IPS-18a (cell line): ENCODE measurements around the gene FAM83F.

Experiments
- H3K27ac ChIP-seq: one replicate; pipeline ENCODE4 v1.5.1; 2013; ENCODE audit warnings: low read length
- H3K27me3 ChIP-seq: one replicate; pipeline ENCODE4 v1.6.1; 2013; ENCODE audit warnings: mild to moderate bottlenecking, low read length; ENCODE audit not compliant: control insufficient read depth, insufficient read depth
- H3K36me3 ChIP-seq: one replicate; pipeline ENCODE4 v1.6.1; 2013; ENCODE audit warnings: low read depth, low read length; ENCODE audit not compliant: control insufficient read depth
- H3K4me1 ChIP-seq: one replicate; pipeline ENCODE4 v1.6.1; 2013; ENCODE audit warnings: low read depth, low read length; ENCODE audit not compliant: control insufficient read depth
- H3K4me3 ChIP-seq: one replicate; pipeline ENCODE4 v1.5.1; 2013; ENCODE audit warnings: low read length
- H3K9ac ChIP-seq: one replicate; pipeline ENCODE4 v1.6.1; 2013; ENCODE audit warnings: mild to moderate bottlenecking, low read length, moderate library complexity
- H3K9me3 ChIP-seq: one replicate; pipeline ENCODE4 v1.6.1; 2013; ENCODE audit warnings: low read depth, low read length; ENCODE audit not compliant: control insufficient read depth

The FAM83F gene

DNA sequence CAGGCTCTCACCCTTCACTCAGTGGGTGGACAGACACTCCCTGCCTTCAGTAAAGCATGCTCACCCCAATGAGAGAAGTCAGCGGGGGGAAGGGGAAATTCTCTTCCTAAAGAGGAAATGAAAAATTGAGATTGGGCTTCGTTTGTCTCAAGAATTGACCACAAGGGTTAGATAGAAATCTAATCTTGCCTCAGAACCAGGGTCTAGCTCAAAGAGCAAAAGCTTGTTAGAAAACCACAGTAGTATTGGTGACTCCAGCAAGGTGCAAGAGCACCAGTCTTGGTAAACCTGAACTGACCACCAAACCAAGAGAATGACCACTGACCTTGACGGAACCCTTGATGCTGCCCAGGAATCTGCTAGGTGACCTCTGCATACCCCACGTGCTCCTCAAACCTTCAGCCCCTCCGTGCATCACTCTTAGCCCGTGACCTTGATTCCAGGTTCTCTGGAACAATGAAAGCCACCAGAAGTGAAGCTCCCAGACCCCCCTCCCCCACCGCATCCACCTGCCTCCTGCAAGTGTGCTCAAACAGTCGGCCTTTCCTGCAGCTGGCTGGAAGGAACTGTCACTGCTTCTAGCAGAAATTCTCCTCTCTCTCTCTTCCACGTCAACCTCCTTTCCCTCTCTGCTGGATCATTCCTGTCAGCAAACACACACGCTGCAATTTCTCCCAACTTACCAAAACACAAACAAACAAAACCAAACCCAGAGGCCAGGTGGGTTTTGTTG is 37.7 kb upstream of the FAM83F start:
- no peak overlapping the region for H3K27ac ChIP-seq
- H3K4me3 ChIP-seq, result no peak overlapping the region
- no peaks in the 10 kb centered on the region for H3K9me3 ChIP-seq
- H3K27me3 ChIP-seq, result no peaks in the 10 kb centered on the region
- H3K36me3 ChIP-seq, result no peaks in the 10 kb centered on the region
- H3K4me1 ChIP-seq, result peaks cover 8% of the 10 kb centered on the region
- no peak overlapping the region for H3K9ac ChIP-seq

DNA sequence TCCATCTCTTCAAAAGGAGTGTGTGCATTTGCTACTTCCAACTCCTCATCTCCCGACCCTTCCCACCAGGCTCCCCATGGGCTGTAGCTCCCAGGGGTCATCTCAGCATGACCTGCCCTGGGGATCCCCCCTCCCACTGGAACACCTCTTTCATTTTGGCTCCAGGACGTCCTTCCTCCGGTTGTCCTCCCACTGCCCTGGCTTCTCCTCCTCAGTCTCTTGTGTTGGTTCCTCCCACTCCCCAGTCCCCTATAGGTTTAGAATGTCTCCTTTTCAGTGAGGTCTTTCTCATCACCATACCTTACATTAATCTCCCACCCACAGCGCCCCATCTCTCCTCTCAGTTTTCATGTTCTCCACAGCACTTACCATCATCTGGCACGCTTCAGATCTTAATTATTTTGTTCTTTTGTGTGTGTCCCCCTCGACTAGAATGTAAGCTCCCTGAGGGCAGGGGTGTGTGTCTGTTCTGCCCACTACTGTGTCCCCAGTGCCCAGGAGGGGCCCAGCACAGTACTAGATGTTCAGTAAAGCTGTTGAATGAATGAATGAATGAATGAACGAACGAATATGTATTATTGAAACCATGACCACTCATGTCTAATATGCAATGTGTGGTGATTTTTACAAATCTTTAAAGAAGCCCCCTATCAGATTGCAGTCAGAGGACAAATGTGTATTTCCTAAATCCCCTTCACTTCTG is 36.6 kb upstream of the FAM83F start:
- Histone ChIP-seq H3K27me3 (no peaks in the 10 kb centered on the region), H3K9me3 (no peaks in the 10 kb centered on the region), H3K36me3 (no peaks in the 10 kb centered on the region), H3K4me3 (no peak overlapping the region), H3K27ac (no peak overlapping the region), H3K4me1 (peaks cover 8% of the 10 kb centered on the region), H3K9ac (no peak overlapping the region)

DNA sequence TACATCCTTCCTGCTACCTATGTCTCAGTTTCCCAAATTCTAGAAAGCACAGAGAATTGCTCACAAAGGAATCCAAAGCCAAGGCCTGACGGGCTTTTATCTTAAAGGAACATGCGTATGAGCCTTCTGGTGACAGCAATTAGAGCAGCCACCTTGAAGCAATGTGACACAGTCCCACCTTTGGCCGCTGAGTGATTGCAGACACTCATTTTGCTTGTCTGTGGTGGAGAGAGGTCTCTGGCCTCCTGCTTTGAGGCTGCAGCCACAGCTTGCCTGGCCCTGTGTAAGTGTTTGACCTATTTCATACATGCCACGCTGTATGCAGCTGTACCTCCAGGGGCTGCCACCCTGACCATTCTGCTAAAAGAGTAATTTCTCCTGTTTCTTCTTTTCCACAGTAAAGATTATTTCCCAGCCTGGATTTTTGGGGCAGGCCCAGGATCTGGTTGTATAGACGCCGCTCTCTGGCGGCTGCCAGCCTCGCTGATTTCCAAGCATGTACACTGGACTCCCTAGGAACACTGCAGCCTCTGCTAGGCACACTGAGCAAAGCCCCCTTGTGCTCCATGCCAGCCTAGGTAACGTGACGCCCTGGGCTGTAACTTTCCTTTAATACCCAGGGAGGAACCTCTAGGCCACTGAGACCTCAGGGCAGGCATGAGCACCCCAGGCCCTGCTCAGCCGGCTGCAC is 35.7 kb upstream of the FAM83F start:
- Histone ChIP-seq H3K27ac (no peak overlapping the region), H3K4me3 (no peak overlapping the region), H3K27me3 (no peaks in the 10 kb centered on the region), H3K36me3 (no peaks in the 10 kb centered on the region), H3K4me1 (peaks cover 8% of the 10 kb centered on the region), H3K9ac (no peak overlapping the region), H3K9me3 (no peaks in the 10 kb centered on the region)

DNA sequence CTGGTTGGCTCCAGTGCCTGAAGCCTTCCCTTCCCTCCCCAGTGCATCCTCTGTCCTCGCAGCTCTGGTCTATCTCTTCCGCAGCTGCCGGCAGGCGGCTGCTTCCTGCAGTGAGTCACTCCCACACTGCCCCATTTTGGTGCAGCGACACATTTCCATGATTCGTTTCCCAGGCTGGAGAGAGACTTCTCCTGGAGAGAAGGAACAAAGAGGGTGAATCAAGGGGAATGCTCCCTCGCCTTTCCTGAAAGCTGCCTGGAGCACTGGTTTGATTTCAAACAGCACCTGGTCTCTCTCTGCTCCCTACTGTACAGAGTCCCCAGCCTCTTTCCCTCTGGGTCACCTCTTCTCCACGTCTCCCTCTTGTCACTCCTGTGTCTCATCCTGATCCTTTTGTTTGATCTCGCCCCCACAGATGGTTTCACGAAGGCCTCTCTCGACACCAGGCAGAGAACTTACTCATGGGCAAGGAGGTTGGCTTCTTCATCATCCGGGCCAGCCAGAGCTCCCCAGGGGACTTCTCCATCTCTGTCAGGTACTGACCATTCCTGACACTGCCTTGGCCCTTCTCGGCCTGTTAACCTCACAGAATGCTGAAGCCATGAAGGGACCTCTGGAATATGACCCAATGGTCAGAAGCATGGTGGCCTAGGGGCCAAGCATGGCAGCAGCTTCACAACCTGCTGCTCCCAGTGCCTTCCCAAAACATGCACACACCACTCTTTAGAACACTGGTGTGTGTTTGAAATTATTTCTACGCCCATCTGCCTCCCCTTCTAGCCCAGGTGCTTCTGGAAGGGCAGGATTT is 34.9 kb upstream of the FAM83F start, which contains the start of gene TMA7B:
TMA7B (plus strand) TSS at position 758 of the 808 bp plus-strand sequence. CDS start 3,978 bp downstream, outside the sequence.
- Histone ChIP-seq H3K27ac (no peak within 1 kb of the TSS), H3K27me3 (no peaks in the 10 kb centered on the region), H3K9me3 (no peaks in the 10 kb centered on the region), H3K4me1 (peaks cover 8% of the 10 kb centered on the region), H3K4me3 (no peak within 1 kb of the TSS), H3K36me3 (no peaks in the 10 kb centered on the region), H3K9ac (no peak within 1 kb of the TSS)

DNA sequence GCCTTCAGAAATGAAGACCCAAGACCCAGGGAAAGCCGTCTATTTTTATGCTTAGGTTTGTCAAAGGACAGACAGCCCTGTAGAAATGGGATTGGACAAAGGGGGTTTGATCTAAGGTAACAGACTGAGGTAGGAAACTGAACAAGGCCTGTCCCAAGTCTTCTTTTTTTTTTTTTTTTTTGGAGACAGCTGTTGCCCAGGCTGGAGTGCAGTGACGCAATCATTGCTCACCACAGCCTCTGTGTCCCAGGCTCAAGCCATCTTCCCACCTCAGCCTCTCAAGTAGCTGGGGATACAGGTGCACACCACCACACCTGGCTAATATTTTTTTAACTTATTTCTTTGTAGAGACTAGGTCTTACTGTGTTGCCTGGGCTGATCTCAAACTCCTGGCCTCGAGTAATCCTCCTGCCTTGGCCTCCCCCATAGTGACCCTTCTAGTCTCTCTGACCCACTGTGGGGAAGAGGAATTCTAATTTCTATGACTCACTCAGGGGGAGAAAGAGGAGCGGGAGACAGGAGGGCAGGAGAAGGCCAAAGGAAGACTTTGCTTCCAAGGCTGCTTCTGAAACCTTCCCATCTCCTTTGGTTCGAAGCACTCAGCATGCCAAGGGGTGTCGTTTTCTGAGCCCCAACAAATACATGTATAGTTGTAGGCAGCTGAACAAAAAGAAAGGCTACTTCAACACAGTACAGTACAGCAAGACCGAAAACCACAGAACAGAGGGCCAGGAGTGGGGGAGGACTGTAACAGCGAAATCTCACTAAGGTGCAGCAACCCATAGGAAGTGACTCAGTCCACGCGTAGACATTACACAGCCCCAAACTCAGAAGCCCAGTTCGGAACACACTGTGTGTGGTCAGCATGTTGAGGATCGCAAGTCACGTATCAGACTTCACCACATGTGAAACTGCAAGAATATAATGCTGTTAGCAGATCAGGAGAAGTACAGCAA is 33.7 kb upstream of the FAM83F start:
- Histone ChIP-seq H3K4me3 (no peak overlapping the region), H3K9me3 (no peaks in the 10 kb centered on the region), H3K27ac (no peak overlapping the region), H3K27me3 (no peaks in the 10 kb centered on the region), H3K4me1 (peaks cover 8% of the 10 kb centered on the region), H3K36me3 (no peaks in the 10 kb centered on the region), H3K9ac (no peak overlapping the region)

DNA sequence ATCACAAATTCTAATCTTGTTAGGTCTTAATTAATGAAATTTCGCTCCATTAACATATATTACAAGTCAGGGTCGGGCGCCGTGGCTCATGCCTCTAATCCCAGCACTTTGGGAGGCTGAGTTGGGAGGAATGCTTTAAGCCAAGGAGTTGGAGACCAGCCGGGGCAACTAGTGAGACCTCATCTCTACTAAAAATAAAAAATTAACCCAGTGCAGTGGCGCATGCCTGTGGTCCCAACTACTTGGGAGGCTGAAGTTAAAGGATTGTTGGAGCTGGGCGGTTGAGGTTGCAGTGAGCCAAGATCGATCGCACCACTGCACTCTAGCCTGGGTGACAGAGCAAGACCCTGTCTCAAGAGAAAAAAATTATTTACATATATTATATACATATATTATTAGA is 32.7 kb upstream of the FAM83F start:
- Histone ChIP-seq H3K4me1 (peaks cover 8% of the 10 kb centered on the region), H3K9ac (no peak overlapping the region), H3K36me3 (no peaks in the 10 kb centered on the region), H3K27me3 (no peaks in the 10 kb centered on the region), H3K9me3 (no peaks in the 10 kb centered on the region), H3K4me3 (no peak overlapping the region), H3K27ac (no peak overlapping the region)

DNA sequence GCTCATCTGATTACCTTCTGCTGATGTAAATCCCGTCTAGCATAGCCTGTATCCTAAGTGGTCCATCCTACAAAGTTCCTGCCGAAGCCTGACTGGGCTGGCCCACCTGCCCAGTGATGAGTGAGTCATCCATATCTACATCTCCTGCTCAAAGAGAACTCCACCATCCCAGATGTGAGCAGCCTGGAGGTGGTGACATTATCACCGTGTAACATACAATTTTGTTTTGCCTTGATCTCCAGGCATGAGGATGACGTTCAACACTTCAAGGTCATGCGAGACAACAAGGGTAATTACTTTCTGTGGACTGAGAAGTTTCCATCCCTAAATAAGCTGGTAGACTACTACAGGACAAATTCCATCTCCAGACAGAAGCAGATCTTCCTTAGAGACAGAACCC is 29.0 kb upstream of the FAM83F start:
- H3K4me1 ChIP-seq, result peaks cover 7% of the 10 kb centered on the region
- H3K9me3 ChIP-seq, result no peaks in the 10 kb centered on the region
- H3K27me3 ChIP-seq, result no peaks in the 10 kb centered on the region
- no peak overlapping the region for H3K9ac ChIP-seq
- no peaks in the 10 kb centered on the region for H3K36me3 ChIP-seq
- no peak overlapping the region for H3K27ac ChIP-seq
- H3K4me3 ChIP-seq, result no peak overlapping the region

DNA sequence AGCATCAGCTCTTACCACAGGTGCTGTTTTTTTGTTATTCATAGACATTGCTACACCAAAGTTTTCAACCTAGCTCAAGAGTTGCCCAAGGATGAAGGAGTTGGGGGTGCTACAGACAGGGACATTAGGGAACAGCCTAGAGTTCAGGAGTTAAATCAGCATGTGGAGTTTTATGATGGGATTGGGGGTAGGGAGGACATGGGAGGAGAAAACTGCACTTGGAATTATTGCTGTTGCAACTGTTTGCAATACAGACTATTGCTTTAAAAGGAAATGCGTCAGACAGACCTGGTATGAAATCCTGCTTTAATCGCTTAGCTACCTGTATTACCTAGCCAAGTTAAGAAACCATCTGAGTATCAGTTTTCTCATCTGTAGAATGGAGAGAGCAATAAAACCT is 28.3 kb upstream of the FAM83F start:
- no peaks in the 10 kb centered on the region for H3K27me3 ChIP-seq
- no peaks in the 10 kb centered on the region for H3K9me3 ChIP-seq
- H3K9ac ChIP-seq, result no peak overlapping the region
- H3K27ac ChIP-seq, result no peak overlapping the region
- peaks cover 7% of the 10 kb centered on the region for H3K4me1 ChIP-seq
- no peak overlapping the region for H3K4me3 ChIP-seq
- H3K36me3 ChIP-seq, result no peaks in the 10 kb centered on the region

DNA sequence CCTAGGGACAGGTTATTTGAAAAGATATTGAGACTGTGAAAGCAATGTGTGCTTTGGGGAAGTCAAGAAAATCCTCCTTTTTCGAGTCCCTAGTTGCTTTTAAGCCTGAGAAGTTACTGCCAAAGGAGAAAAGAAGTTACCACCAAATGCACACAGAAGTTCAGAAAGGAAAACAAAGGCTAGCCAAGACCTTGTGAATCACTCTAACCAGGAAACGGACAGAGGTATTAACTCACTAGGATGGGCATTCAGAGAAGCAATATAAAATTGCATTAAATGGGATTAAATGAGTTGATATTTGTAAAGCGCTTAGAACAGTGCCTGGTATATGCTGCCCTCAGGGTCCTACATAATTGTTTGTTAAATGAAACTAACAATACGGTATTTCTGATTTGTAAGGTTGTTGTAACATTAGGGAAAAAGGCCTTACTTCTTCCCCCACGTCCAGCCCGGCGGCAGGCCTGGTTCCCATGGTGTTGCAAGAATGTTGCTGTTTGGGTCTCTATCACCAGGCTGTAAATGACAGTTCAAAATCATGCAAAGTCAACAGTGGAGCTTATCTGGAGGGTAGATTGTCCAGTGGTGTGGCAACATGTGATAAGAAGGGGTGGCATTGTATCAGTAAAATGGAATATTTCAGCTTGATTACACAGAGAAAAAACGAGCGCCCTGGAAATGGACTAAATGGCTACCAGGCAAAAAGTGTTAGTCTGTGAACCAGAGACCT is 27.5 kb upstream of the FAM83F start:
- Histone ChIP-seq H3K9ac (no peak overlapping the region), H3K4me3 (no peak overlapping the region), H3K36me3 (no peaks in the 10 kb centered on the region), H3K27me3 (no peaks in the 10 kb centered on the region), H3K4me1 (peaks cover 7% of the 10 kb centered on the region), H3K27ac (no peak overlapping the region), H3K9me3 (no peaks in the 10 kb centered on the region)
